OCI-LY3 (cell line): ENCODE measurements around the gene DUSP1.
"Not testable (repeated sequence)": the region's sequence is repeated elsewhere in the genome, so short reads cannot be mapped to it uniquely, and the experiment has no call there.

Source experiments
- H2AFZ ChIP-seq: fragments of 200-600, 300-600 bp; shearing (Covaris generic); 2 replicates; pipeline ENCODE4 v1.6.0; 2014; ENCODE audit warnings: antibody characterized with exemption, low read depth, low read length
- H3K27ac ChIP-seq: fragments of 200-600, 300-600 bp; sonication (generic); 2 replicates; pipeline ENCODE4 v1.5.1; 2014; ENCODE audit warnings: mild to moderate bottlenecking, low read length, moderate library complexity, mixed read lengths
- H3K27me3 ChIP-seq: fragments of 200-600, 300-600 bp; sonication (generic); 2 replicates; pipeline ENCODE4 v1.6.1; 2014; ENCODE audit warnings: low read depth, low read length, mixed read lengths
- H3K36me3 ChIP-seq: fragments of 200-600, 300-600 bp; sonication (generic); replicated peaks from 2 replicates; pipeline ENCODE3; 2014; ENCODE audit warnings: low read depth, low read length, mixed read lengths
- H3K4me1 ChIP-seq: fragments of 300-600, 200-600 bp; sonication (generic); 2 replicates; pipeline ENCODE4 v1.6.1; 2014; ENCODE audit warnings: low read length, mixed read lengths
- H3K4me2 ChIP-seq: fragments of 200-600, 300-600 bp; sonication (generic); 2 replicates; pipeline ENCODE4 v1.6.1; 2014; ENCODE audit warnings: low read length, mixed read lengths
- H3K4me3 ChIP-seq: fragments of 300-600, 200-600 bp; sonication (generic); 2 replicates; pipeline ENCODE4 v1.5.1; 2014; ENCODE audit warnings: antibody characterized with exemption, mild to moderate bottlenecking, low read length, moderate library complexity
- H3K79me2 ChIP-seq: fragments of 300-600, 200-600 bp; shearing (Covaris generic); 2 replicates; pipeline ENCODE4 v1.6.1; 2014; ENCODE audit warnings: mild to moderate bottlenecking, low read length, mixed read lengths
- H3K9ac ChIP-seq: fragments of 300-600, 200-600 bp; shearing (Covaris generic); 2 replicates; pipeline ENCODE4 v1.6.0; 2014; ENCODE audit warnings: mild to moderate bottlenecking, low read length, moderate library complexity
- H3K9me3 ChIP-seq: fragments of 200-600, 300-600 bp; shearing (Covaris generic); 2 replicates; pipeline ENCODE4 v1.6.1; 2014; ENCODE audit warnings: low read length, mixed read lengths; ENCODE audit not compliant: insufficient read depth
- H4K20me1 ChIP-seq: fragments of 200-600, 300-600 bp; sonication (generic); 2 replicates; pipeline ENCODE4 v1.6.1; 2016; ENCODE audit warnings: low read length, mixed read lengths; ENCODE audit not compliant: insufficient read depth
- EZH2phosphoT487 ChIP-seq: fragments of 200-600 bp; shearing (Covaris generic); IDR thresholded peaks from 2 replicates; pipeline ENCODE4 v1.6.1; 2018; ENCODE audit warnings: antibody characterized with exemption, mixed run types, low read depth
- TF ChIP-seq, protein P1 (sequence below): fragments of 200-600, 300-600 bp; sonication (generic); IDR thresholded peaks from 2 replicates; pipeline ENCODE4 v1.5.1; 2014; ENCODE audit warnings: antibody characterized with exemption, low read length, low read depth

DUSP1 gene

DNA sequence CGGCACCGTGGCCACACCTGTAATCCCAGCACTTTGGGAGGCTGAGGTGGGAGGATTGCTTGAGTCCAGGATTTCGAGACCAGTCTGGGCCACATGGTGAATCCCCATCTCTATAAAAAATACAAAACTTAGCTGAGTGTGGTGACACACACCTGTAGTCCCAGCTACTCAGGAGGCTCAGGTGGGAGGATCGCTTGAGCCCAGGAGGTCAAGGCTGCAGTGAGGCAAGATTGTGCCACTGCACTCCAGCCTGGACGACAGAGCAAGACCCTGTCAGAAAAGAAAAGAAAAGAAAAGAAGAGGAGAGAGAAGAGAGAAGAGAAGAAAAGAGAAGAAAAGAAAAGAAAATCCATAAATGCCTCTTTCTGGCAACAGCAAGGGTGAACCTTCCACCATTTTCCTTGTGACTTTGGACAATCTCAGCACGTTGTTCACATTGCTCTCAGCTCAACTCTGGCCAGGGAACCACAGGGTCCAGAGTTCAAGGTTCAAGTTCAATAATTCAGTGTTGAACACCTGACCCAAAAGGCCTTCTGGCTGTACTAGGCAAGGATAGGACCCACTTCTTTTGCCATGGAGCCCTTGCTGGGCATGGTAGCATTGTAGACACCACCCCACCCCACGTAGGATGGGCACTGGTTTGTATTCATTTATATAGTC is 14.6 kb upstream of the DUSP1 start:
- H3K79me2 ChIP-seq: no peaks in the 10 kb centered on the region
- TF ChIP-seq, protein P1, sequence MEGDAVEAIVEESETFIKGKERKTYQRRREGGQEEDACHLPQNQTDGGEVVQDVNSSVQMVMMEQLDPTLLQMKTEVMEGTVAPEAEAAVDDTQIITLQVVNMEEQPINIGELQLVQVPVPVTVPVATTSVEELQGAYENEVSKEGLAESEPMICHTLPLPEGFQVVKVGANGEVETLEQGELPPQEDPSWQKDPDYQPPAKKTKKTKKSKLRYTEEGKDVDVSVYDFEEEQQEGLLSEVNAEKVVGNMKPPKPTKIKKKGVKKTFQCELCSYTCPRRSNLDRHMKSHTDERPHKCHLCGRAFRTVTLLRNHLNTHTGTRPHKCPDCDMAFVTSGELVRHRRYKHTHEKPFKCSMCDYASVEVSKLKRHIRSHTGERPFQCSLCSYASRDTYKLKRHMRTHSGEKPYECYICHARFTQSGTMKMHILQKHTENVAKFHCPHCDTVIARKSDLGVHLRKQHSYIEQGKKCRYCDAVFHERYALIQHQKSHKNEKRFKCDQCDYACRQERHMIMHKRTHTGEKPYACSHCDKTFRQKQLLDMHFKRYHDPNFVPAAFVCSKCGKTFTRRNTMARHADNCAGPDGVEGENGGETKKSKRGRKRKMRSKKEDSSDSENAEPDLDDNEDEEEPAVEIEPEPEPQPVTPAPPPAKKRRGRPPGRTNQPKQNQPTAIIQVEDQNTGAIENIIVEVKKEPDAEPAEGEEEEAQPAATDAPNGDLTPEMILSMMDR: no peak
- no peak for TF ChIP-seq EZH2phosphoT487
- no peaks in the 10 kb centered on the region for H4K20me1 ChIP-seq
- H3K4me3 ChIP-seq: no peak overlapping the region
- no peaks in the 10 kb centered on the region for H3K27me3 ChIP-seq
- no peak overlapping the region for H3K4me2 ChIP-seq
- H3K27ac ChIP-seq: no peak overlapping the region
- H2AFZ ChIP-seq: no peak overlapping the region
- H3K9ac ChIP-seq: no peak overlapping the region
- peaks cover 16% of the 10 kb centered on the region for H3K4me1 ChIP-seq
- no peaks in the 10 kb centered on the region for H3K9me3 ChIP-seq
- H3K36me3 ChIP-seq: no peaks in the 10 kb centered on the region

DNA sequence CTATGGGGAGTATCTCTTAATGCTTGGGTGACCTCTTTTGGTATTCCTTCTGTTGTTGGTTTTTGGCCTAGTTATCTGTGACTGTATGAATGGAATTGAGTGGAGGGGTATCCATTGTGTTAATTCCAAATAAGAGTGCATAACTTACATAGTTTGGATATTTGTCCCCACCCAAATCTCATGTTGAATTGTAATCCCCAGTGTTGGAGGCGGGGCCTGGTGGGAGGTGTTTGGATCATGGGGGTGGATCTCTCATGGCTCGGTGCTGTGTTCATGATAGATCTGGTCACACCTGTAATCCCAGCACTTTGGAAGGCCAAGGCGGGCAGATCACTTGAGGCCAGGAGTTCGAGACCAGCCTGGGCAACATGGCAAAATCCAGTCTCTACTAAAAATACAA is 13.2 kb upstream of the DUSP1 start:
- not testable (repeated sequence) for H3K9ac ChIP-seq, H3K27me3 ChIP-seq, H2AFZ ChIP-seq, H3K4me3 ChIP-seq, H4K20me1 ChIP-seq, H3K36me3 ChIP-seq, H3K4me2 ChIP-seq, H3K9me3 ChIP-seq, H3K27ac ChIP-seq, H3K79me2 ChIP-seq
- H3K4me1 ChIP-seq: peaks cover 14% of the 10 kb centered on the region

DNA sequence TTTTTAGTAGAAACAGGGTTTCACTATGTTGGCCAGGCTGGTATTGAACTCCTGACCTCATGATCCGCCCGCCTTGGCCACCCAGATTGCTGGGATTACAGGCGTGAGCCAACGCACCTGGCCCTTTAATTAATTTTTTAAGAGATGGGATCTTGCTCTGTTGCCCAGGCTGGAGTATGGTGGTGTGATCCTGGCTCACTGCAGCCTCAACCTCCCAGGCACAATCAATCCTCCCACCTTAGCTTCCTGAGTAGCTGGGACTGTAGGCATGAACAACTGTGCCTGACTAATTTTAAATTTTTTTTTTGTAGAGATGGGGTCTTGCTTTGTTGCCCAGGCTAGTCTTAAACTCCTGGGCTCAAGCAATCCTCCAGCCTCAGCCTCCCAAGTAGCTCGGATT is 12.3 kb upstream of the DUSP1 start:
- H3K27me3 ChIP-seq, H3K36me3 ChIP-seq, H3K9ac ChIP-seq, H3K27ac ChIP-seq, H3K4me3 ChIP-seq, H3K79me2 ChIP-seq, H2AFZ ChIP-seq, H3K4me2 ChIP-seq, H3K9me3 ChIP-seq, H4K20me1 ChIP-seq: not testable (repeated sequence)
- peaks cover 15% of the 10 kb centered on the region for H3K4me1 ChIP-seq

DNA sequence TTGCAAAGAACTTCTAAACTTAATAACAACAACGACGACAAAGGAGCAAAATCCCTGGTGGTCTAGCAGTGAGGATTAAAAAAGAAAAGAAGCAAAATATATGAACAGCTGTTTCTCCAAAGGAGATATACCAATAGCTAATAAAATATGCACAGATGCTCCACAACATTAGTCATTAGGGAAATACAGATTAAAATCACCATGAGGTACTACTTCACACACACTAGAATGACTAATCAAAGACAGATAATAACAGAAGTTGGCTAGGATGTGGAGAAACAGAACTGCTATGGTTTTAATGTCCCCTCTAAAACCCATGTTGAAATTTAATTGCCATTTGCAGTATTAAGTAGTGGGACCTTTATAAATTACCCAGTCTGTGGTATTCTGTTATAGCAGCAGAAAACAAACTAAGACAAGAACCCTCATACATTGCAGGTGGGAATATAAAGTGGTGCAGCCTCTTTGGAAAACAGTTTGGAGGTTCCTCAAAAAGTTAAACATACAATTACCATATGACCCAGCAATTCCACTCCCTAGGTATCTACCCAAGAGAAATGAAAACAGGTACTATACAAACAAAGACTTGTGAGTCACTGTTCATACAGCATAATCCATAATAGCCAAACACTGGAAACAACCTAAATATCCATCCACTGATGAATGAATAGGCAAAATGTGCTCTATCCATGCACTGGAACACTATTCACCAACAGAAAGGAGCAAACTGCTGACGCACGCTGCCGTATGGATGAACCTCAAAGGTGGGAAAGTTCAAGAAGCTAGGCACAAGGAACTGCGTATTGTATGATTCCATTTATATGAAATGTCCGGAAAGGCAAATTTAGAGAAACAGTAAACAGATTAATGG is 11.4 kb upstream of the DUSP1 start:
- TF ChIP-seq, protein P1: no peak
- no peak for TF ChIP-seq EZH2phosphoT487

DNA sequence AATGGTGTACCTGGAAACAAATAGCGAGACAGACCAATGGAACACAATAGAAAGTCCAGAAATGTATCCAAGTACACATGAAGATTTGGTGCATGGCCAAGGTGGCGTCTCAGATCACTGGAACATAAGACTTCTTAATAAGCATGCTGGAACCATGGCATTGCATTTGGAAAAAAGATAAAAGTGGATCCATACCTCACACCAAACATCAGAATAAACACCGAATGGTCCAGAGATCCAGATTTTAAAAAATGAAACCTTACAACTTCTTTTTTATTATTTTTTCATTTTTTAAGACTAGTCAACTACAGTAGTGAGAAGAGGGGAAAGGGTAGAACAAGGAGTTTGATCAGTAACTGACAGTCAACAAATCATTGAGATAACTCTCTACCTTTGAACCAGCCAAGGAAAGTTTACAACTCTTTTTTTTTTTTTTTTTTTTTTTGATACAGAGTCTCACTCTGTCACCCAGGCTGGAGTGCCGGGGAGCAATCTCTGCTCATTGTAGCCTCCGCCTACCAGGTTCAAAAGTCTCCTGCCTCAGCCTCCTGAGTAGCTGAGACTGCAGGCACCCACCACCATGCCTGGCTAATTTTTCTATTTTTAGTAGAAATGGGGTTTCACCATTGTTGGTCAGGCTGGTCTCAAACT is 8.8 kb upstream of the DUSP1 start:
- no peaks in the 10 kb centered on the region for H3K36me3 ChIP-seq
- H3K4me1 ChIP-seq: peaks cover 33% of the 10 kb centered on the region
- H3K4me2 ChIP-seq: no peak overlapping the region

More for the DNA sequence above, 11.4 kb upstream of the DUSP1 start:
- H3K4me2 ChIP-seq: peak overlapping the region; percentile 42
- peaks cover 24% of the 10 kb centered on the region for H3K4me1 ChIP-seq
- no peaks in the 10 kb centered on the region for H3K9me3 ChIP-seq
- no peak overlapping the region for H3K4me3 ChIP-seq
- no peaks in the 10 kb centered on the region for H3K79me2 ChIP-seq
- no peak overlapping the region for H3K9ac ChIP-seq
- H3K27me3 ChIP-seq: no peaks in the 10 kb centered on the region
- no peak overlapping the region for H3K27ac ChIP-seq
- no peak overlapping the region for H2AFZ ChIP-seq
- no peaks in the 10 kb centered on the region for H4K20me1 ChIP-seq
- H3K36me3 ChIP-seq: no peaks in the 10 kb centered on the region

More for the DNA sequence above, 8.8 kb upstream of the DUSP1 start:
- Histone ChIP-seq H3K9ac (no peak overlapping the region), H3K9me3 (no peaks in the 10 kb centered on the region), H3K79me2 (no peaks in the 10 kb centered on the region), H3K4me3 (no peak overlapping the region), H4K20me1 (no peaks in the 10 kb centered on the region), H3K27me3 (no peaks in the 10 kb centered on the region), H2AFZ (no peak overlapping the region), H3K27ac (no peak overlapping the region)
- TF ChIP-seq EZH2phosphoT487: no peak
- TF ChIP-seq, protein P1: no peak
